GM12878 (cell line): ENCODE results near the gene ALG12. TPM values are rescaled to one million over a fixed set of nuclear protein-coding genes. Genes with fewer than 3 reads are reported as not detected.

Experiments
- ATAC-seq: fragments of 200-7000 bp; cut with Tn5 transposase; 3 replicates; pipeline ENCODE4 v1.9.1; 2020; ENCODE audit warnings: mild to moderate bottlenecking, moderate library complexity
- BruUV-seq: library from RNA; stranded (reverse); fragments of 400-500 nt; replicated peaks from 2 replicates; lab custom pipeline; 2021; lab: Mats Ljungman, UMichigan
- CTCF ChIA-PET: fragments of 300-600 bp; sonication (Branson Sonifier 250); formaldehyde crosslinking; extraction: SDS; loops from one replicate; lab custom pipeline; 2021; ENCODE audit warnings: inconsistent platforms; lab: Yijun Ruan, JAX
- POLR2A ChIA-PET: fragments of 350-600 bp; formaldehyde crosslinking; extraction: SDS; loops from one replicate; lab custom pipeline; 2021; ENCODE audit warnings: inconsistent platforms; lab: Charles Lee
- RAD21 ChIA-PET: fragments of 300-600 bp; sonication (Branson Sonifier 250); formaldehyde crosslinking; loops from one replicate; lab custom pipeline; 2023; ENCODE audit warnings: antibody characterized with exemption; ENCODE audit not compliant: unreplicated experiment; lab: Charles Lee
- SMC1A ChIA-PET: fragments of 300-600 bp; sonication (Branson Sonifier 250); formaldehyde crosslinking; loops from one replicate; lab custom pipeline; 2023; ENCODE audit not compliant: unreplicated experiment, uncharacterized antibody; lab: Charles Lee
- DNase-seq: peaks from one replicate; pipeline ENCODE4 v3.0.0-alpha.2; 2011; ENCODE audit warnings: low read depth, low spot score
- FAIRE-seq: peaks from 3 replicates; lab custom pipeline; 2011; peaks lifted over from hg19 to GRCh38; lab: Jason Lieb, UNC
- H2AFZ ChIP-seq: 2 replicates; pipeline ENCODE4 v1.6.0; 2011; ENCODE audit warnings: low read depth, low read length, control low read depth; ENCODE audit not compliant: control insufficient read depth
- H3K27ac ChIP-seq: 2 replicates; pipeline ENCODE4 v1.5.1; 2011; ENCODE audit warnings: control low read depth; ENCODE audit not compliant: control insufficient read depth, insufficient read depth
- H3K27me3 ChIP-seq, 2 experiments: replicated peaks in 1 of 2; 2 replicates each; pipeline versions ENCODE4 v1.6.0 to v1.6.1; 2011; ENCODE audit warnings: low read length in 1 of 2; ENCODE audit not compliant: control insufficient read depth in 2 of 2, insufficient read depth in 2 of 2
- H3K36me3 ChIP-seq, 2 experiments: 2 replicates each; pipeline ENCODE4 v1.5.1; 2011; ENCODE audit warnings: low read length in 1 of 2; ENCODE audit not compliant: control insufficient read depth in 2 of 2, insufficient read depth in 2 of 2
- H3K4me1 ChIP-seq: 2 replicates; pipeline ENCODE4 v1.6.1; 2011; ENCODE audit warnings: mild to moderate bottlenecking, low read length, moderate library complexity, mixed read lengths; ENCODE audit not compliant: control insufficient read depth, insufficient read depth
- H3K4me2 ChIP-seq: 2 replicates; pipeline ENCODE4 v1.6.0; 2011; ENCODE audit warnings: control low read depth; ENCODE audit not compliant: control insufficient read depth, insufficient read depth
- H3K4me3 ChIP-seq: fragments of 200-600 bp; sonication (generic); 2 replicates; pipeline ENCODE4 v1.5.1; 2016
- H3K79me2 ChIP-seq: 2 replicates; pipeline ENCODE4 v1.6.0; 2011; ENCODE audit warnings: low read length; ENCODE audit not compliant: control insufficient read depth, insufficient read depth
- H3K9ac ChIP-seq: 2 replicates; pipeline ENCODE4 v1.8.0; 2011; ENCODE audit warnings: low read length, control low read depth, mixed read lengths; ENCODE audit not compliant: control insufficient read depth, insufficient read depth
- H3K9me3 ChIP-seq: replicated peaks from 3 replicates; pipeline ENCODE4 v1.5.1; 2011; ENCODE audit warnings: mild to moderate bottlenecking, low read length; ENCODE audit not compliant: control insufficient read depth, insufficient read depth
- H4K20me1 ChIP-seq: 2 replicates; pipeline ENCODE4 v1.6.0; 2011; ENCODE audit not compliant: control insufficient read depth, insufficient read depth
- BRCA1 ChIP-seq: IDR thresholded peaks from 2 replicates; pipeline ENCODE4 v1.6.1; 2011; ENCODE audit warnings: low read depth, low read length, improper control_type of control experiment
- E2F8 ChIP-seq: fragments of 450-650 bp; IDR thresholded peaks from 2 replicates; pipeline ENCODE4 v1.6.1; 2018; ENCODE audit warnings: mild to moderate bottlenecking, low read depth, moderate library complexity; ENCODE audit not compliant: partially characterized antibody
- E4F1 ChIP-seq: fragments of 450-650 bp; IDR thresholded peaks from 2 replicates; pipeline ENCODE4 v1.6.1; 2018; ENCODE audit warnings: borderline replicate concordance, mild to moderate bottlenecking; ENCODE audit not compliant: partially characterized antibody
- NFIC ChIP-seq: IDR thresholded peaks from 2 replicates; pipeline ENCODE4 v1.6.1; 2012; ENCODE audit warnings: low read depth, mild to moderate bottlenecking, inconsistent platforms, low read length, moderate library complexity
- PML ChIP-seq: IDR thresholded peaks from 2 replicates; pipeline ENCODE4 v1.6.1; 2012; ENCODE audit warnings: low read length, inconsistent platforms
- REST ChIP-seq: IDR thresholded peaks from 2 replicates; pipeline ENCODE4 v1.6.1; 2012; ENCODE audit warnings: mild to moderate bottlenecking, low read depth, low read length
- SPI1 ChIP-seq: IDR thresholded peaks from 2 replicates; pipeline ENCODE4 v1.6.1; 2011; ENCODE audit warnings: low read depth, mild to moderate bottlenecking, low read length, moderate library complexity, borderline replicate concordance; ENCODE audit not compliant: insufficient read depth
- SRF ChIP-seq, 2 experiments: IDR thresholded peaks; 2 replicates each; pipeline ENCODE4 v1.6.1; 2011; ENCODE audit warnings: low read depth in 2 of 2, low read length in 2 of 2, mild to moderate bottlenecking in 1 of 2, moderate library complexity in 1 of 2
- ZNF207 ChIP-seq: fragments of 450-650 bp; IDR thresholded peaks from 2 replicates; pipeline ENCODE4 v1.6.1; 2014; ENCODE audit warnings: antibody characterized with exemption, mild to moderate bottlenecking, borderline replicate concordance
- ZNF592 ChIP-seq: fragments of 450-650 bp; IDR thresholded peaks from 2 replicates; pipeline ENCODE4 v1.6.1; 2017; ENCODE audit warnings: mild to moderate bottlenecking, moderate library complexity
- WGBS: methylation state at CpG from one replicate; pipeline ENCODE4 v1.1.6; 2016; ENCODE audit warnings: low lambda C conversion rate; ENCODE audit not compliant: insufficient replicate concordance, insufficient coverage; ENCODE audit errors: missing lambda C conversion rate; 5-methylcytosine and 5-hydroxymethylcytosine counted together
- in situ Hi-C: fragments of 300-500 bp; cut with MboI; formaldehyde crosslinking; loops from 9 replicates; pipeline ENCODE4 v1.14.3; 2018; ENCODE audit warnings: mixed read lengths
- intact Hi-C: fragments of 100-400 bp; cut with micrococcal nuclease; formaldehyde crosslinking; loops from one replicate; pipeline ENCODE4 v1.14.2; 2022; ENCODE audit not compliant: unreplicated experiment
- polyA plus RNA-seq, 11 experiments: library from polyadenylated mRNA; depleted of rRNA in 4 of 11; unstranded in 6 of 11; stranded (reverse) in 5 of 11; fragments of >200 nt; fragmentation: Nextera tagmentation in 4 of 11; fragmentation: Illumina TruSeq in 1 of 11; extraction: Ambion mirVana in 4 of 11; extraction: Trizol in 1 of 11; gene quantifications; 1 replicate in 1 of 11; 2 replicates in 10 of 11; pipeline versions ENCODE4 v1.2.1 to v1.2.3, GENCODE V29; 2011 to 2016; ENCODE audit warnings: inconsistent platforms in 2 of 11, missing spikeins in 2 of 11, low read depth in 1 of 11
- total RNA-seq, 4 experiments: library from RNA; depleted of rRNA in 3 of 4; stranded (reverse); fragments of >200 nt in 3 of 4; fragmentation: Illumina TruSeq in 1 of 4; extraction: Trizol in 1 of 4; gene quantifications; 2 replicates each; pipeline versions ENCODE4 v1.2.1 to v1.2.3, GENCODE V29; 2013 to 2021

The ALG12 gene
- total and polyA plus RNA-seq, 10 of the 15 experiments (the other 5 are each of a cell fraction or from before 2014, with no cell fraction given): 0.22 to 23.4 (median 6.6) TPM

- Histone ChIP-seq H3K9me3 (no peaks in the 10 kb centered on the region), H4K20me1 (no peaks in the 10 kb centered on the region), H3K4me1 (peaks cover 23% of the 10 kb centered on the region), H3K27ac (no peak overlapping the region), H2AFZ (no peak overlapping the region), H3K4me2 (no peak overlapping the region), H3K4me3 (no peak overlapping the region), H3K27me3 (no peaks in the 10 kb centered on the region), H3K36me3 (no peaks in the 10 kb centered on the region), H3K79me2 (peaks cover 16% of the 10 kb centered on the region), H3K9ac (no peak overlapping the region)
- in situ Hi-C loops: no loop called here
- DNase-seq (no peak), FAIRE-seq (no peak), ATAC-seq (no peak)
- CTCF ChIA-PET: no interaction called here
- RAD21 ChIA-PET: no interaction called here
- POLR2A ChIA-PET: interaction anchor here (0.7 kb wide), 1 partner anchor 32 kb away, joined by 3 read pairs; no protein-coding TSS in a partner anchor
- whole genome bisulfite sequencing: 71% methylated on average over 19 of the region's 19 CpGs
- BruUV-seq: no TSS peak
- intact Hi-C loops: loop anchor here (10.0 kb wide), 1 partner anchor 256 kb away; no protein-coding TSS in a partner anchor
- SMC1A ChIA-PET: no interaction called here
- no peak for TF ChIP-seq E4F1
- no peak for TF ChIP-seq PML
- no peak for TF ChIP-seq REST
- TF ChIP-seq ZNF592: no peak
- no peak for TF ChIP-seq BRCA1
- TF ChIP-seq SRF (IDR thresholded peaks at IDR 0.05; ENCODE audit: low read depth in 2 of 2, low read length in 2 of 2): no peak
- no peak for TF ChIP-seq NFIC
- no peak for TF ChIP-seq ZNF207
- no peak for TF ChIP-seq E2F8
- no peak for TF ChIP-seq SPI1
These were observed 20.4 kb upstream of the ALG12 start for GRCh38 chr22:49938565-49939136.
